ENCODE results near the gene CCDC120. TPM values are rescaled to one million over a fixed set of nuclear protein-coding genes. Genes with fewer than 3 reads are reported as not detected.

Gene CCDC120
- total RNA-seq, 1 experiment from 2014 or later: 15.2 TPM

GRCh38 chrX:49101629-49101984 lies 42.8 kb downstream of the CCDC120 start (continued):
- no peak for TF ChIP-seq ZNF121 (CRISPR knock-in tag; IDR thresholded peaks at IDR 0.05)
- no peak for TF ChIP-seq E2F4 (CRISPR knock-in tag; IDR thresholded peaks at IDR 0.05; ENCODE audit: borderline replicate concordance, low read depth)
- TF ChIP-seq EMX1 (CRISPR knock-in tag; IDR thresholded peaks at IDR 0.05): no peak
- TF ChIP-seq, protein P1, sequence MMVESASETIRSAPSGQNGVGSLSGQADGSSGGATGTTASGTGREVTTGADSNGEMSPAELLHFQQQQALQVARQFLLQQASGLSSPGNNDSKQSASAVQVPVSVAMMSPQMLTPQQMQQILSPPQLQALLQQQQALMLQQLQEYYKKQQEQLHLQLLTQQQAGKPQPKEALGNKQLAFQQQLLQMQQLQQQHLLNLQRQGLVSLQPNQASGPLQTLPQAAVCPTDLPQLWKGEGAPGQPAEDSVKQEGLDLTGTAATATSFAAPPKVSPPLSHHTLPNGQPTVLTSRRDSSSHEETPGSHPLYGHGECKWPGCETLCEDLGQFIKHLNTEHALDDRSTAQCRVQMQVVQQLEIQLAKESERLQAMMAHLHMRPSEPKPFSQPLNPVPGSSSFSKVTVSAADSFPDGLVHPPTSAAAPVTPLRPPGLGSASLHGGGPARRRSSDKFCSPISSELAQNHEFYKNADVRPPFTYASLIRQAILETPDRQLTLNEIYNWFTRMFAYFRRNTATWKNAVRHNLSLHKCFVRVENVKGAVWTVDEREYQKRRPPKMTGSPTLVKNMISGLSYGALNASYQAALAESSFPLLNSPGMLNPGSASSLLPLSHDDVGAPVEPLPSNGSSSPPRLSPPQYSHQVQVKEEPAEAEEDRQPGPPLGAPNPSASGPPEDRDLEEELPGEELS (CRISPR knock-in tag; IDR thresholded peaks at IDR 0.05): no peak

DNA sequence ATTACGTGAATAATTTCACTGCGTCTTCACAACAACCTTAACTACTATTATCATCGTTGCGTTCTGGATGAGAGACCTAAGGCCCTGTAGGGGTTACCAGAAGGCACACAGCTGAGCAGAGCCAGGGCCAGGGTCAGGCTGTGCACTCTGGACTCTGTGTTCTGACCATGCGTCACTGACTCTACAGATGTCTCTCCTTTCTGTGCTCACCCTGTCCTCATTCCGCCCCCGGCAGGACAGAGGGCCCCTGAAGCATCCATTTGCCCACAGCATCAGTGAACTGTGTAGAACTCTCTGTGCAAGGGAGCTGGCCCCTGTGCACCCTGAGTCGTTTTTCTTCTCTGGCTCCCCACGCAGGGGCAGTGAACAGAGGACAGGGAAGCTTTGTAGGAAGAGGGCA lies 43.4 kb downstream of the CCDC120 start:
- Mint-ChIP-seq H3K27ac (no peak overlapping the region), H3K9me3 (no peaks in the 10 kb centered on the region), H3K4me3 (peak overlapping the region; percentile 84), H3K4me1 (peaks cover 3% of the 10 kb centered on the region; the same call in 1 of the 2 replicates), H3K36me3 (no peaks in the 10 kb centered on the region), H3K27me3 (ENCODE audit: low read depth) (no peaks in the 10 kb centered on the region)
- ATAC-seq: no peak
- CTCF ChIA-PET: no interaction called here
- DNase-seq (ENCODE audit: low spot score): no peak
- POLR2A ChIA-PET: no interaction called here
- TF ChIP-seq, protein P2, sequence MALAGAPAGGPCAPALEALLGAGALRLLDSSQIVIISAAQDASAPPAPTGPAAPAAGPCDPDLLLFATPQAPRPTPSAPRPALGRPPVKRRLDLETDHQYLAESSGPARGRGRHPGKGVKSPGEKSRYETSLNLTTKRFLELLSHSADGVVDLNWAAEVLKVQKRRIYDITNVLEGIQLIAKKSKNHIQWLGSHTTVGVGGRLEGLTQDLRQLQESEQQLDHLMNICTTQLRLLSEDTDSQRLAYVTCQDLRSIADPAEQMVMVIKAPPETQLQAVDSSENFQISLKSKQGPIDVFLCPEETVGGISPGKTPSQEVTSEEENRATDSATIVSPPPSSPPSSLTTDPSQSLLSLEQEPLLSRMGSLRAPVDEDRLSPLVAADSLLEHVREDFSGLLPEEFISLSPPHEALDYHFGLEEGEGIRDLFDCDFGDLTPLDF (CRISPR knock-in tag; IDR thresholded peaks at IDR 0.05): no peak
- no peak for TF ChIP-seq NR2C2 (CRISPR knock-in tag; IDR thresholded peaks at IDR 0.05)
- TF ChIP-seq, protein P3, sequence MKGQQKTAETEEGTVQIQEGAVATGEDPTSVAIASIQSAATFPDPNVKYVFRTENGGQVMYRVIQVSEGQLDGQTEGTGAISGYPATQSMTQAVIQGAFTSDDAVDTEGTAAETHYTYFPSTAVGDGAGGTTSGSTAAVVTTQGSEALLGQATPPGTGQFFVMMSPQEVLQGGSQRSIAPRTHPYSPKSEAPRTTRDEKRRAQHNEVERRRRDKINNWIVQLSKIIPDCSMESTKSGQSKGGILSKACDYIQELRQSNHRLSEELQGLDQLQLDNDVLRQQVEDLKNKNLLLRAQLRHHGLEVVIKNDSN (CRISPR knock-in tag; IDR thresholded peaks at IDR 0.05): no peak
- TF ChIP-seq TEAD4 (CRISPR knock-in tag; IDR thresholded peaks at IDR 0.05): no peak
- TF ChIP-seq, protein P4, sequence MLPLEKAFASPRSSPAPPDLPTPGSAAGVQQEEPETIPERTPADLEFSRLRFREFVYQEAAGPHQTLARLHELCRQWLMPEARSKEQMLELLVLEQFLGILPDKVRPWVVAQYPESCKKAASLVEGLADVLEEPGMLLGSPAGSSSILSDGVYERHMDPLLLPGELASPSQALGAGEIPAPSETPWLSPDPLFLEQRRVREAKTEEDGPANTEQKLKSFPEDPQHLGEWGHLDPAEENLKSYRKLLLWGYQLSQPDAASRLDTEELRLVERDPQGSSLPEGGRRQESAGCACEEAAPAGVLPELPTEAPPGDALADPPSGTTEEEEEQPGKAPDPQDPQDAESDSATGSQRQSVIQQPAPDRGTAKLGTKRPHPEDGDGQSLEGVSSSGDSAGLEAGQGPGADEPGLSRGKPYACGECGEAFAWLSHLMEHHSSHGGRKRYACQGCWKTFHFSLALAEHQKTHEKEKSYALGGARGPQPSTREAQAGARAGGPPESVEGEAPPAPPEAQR (CRISPR knock-in tag; IDR thresholded peaks at IDR 0.05): no peak

DNA sequence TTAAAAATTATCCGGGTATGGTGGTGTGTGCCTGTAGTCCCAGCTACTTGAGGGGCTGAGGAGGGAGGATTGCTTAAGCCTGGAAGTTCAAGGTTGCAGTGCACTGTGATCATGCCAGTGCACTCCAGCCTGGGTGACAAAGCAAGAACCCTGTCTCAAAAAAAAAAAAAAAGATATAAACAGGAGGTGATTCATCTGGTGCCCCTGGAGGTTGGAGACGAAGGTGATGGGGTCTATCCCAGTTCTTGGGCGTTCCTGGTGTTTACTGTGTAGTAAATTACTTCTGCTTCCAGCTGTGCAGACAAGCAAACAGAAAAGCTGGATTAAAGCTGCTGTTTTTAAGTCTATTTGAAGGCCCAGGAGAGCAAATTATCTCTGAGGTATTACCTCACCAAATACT lies 44.8 kb downstream of the CCDC120 start:
- Mint-ChIP-seq H3K4me1 (peaks cover 3% of the 10 kb centered on the region; the same call in 1 of the 2 replicates), H3K9me3 (no peaks in the 10 kb centered on the region), H3K27ac (no peak overlapping the region), H3K36me3 (no peaks in the 10 kb centered on the region), H3K4me3 (no peak overlapping the region), H3K27me3 (ENCODE audit: low read depth) (no peaks in the 10 kb centered on the region)
- ATAC-seq (no peak), DNase-seq (ENCODE audit: low spot score) (no peak)
- TF ChIP-seq EMX1 (CRISPR knock-in tag; IDR thresholded peaks at IDR 0.05): no peak
- no peak for TF ChIP-seq SOX15 (CRISPR knock-in tag; IDR thresholded peaks at IDR 0.05)
- TF ChIP-seq OVOL2 (CRISPR knock-in tag; IDR thresholded peaks at IDR 0.05; ENCODE audit: borderline replicate concordance): no peak
- TF ChIP-seq, protein P1 (CRISPR knock-in tag; IDR thresholded peaks at IDR 0.05): no peak
- no peak for TF ChIP-seq FOXK1 (CRISPR knock-in tag; IDR thresholded peaks at IDR 0.05)
- no peak for TF ChIP-seq NR3C1 (CRISPR knock-in tag; conservative IDR thresholded peaks at IDR 0.05; ENCODE audit: low read depth)
- TF ChIP-seq ZNF512 (CRISPR knock-in tag; IDR thresholded peaks at IDR 0.05; ENCODE audit: borderline replicate concordance): no peak
- TF ChIP-seq ESRRA (CRISPR knock-in tag; IDR thresholded peaks at IDR 0.05; ENCODE audit: borderline replicate concordance): no peak
- no peak for TF ChIP-seq E2F4 (CRISPR knock-in tag; IDR thresholded peaks at IDR 0.05; ENCODE audit: borderline replicate concordance, low read depth)
- no peak for TF ChIP-seq JUN (CRISPR knock-in tag; IDR thresholded peaks at IDR 0.05)
- no peak for TF ChIP-seq ZNF232 (CRISPR knock-in tag; IDR thresholded peaks at IDR 0.05)
- no peak for TF ChIP-seq ZNF317 (CRISPR knock-in tag; IDR thresholded peaks at IDR 0.05; ENCODE audit: borderline replicate concordance, low read depth)
- no peak for TF ChIP-seq CREM (CRISPR knock-in tag; IDR thresholded peaks at IDR 0.05)
- no peak for TF ChIP-seq TCF7 (CRISPR knock-in tag; IDR thresholded peaks at IDR 0.05; ENCODE audit: low read depth)
- no peak for TF ChIP-seq NR2C2 (CRISPR knock-in tag; IDR thresholded peaks at IDR 0.05)
- TF ChIP-seq NR1H2 (CRISPR knock-in tag; IDR thresholded peaks at IDR 0.05): no peak
- POLR2A ChIA-PET: no interaction called here
- CTCF ChIA-PET: no interaction called here
